Mucosa of stomach (tissue), 1 donor: ENCODE data around the gene LRP1.

Experiments
- H3K27me3 ChIP-seq: one replicate; pipeline ENCODE4 v1.7.0; 2013; ENCODE audit warnings: mild to moderate bottlenecking, low read length; ENCODE audit not compliant: control insufficient read depth, insufficient read depth
- H3K36me3 ChIP-seq: one replicate; pipeline ENCODE4 v1.7.0; 2013; ENCODE audit warnings: low read length; ENCODE audit not compliant: control insufficient read depth, insufficient read depth
- H3K4me1 ChIP-seq: one replicate; pipeline ENCODE4 v1.7.0; 2013; ENCODE audit warnings: mild to moderate bottlenecking, low read length; ENCODE audit not compliant: control insufficient read depth, insufficient read depth
- H3K4me3 ChIP-seq: one replicate; pipeline ENCODE4 v1.7.0; 2013; ENCODE audit warnings: low read length
- H3K9ac ChIP-seq: one replicate; pipeline ENCODE4 v1.7.0; 2013; ENCODE audit warnings: mild to moderate bottlenecking, low read length, moderate library complexity
- H3K9me3 ChIP-seq: one replicate; pipeline ENCODE4 v1.7.0; 2013; ENCODE audit warnings: mild to moderate bottlenecking, low read length, moderate library complexity; ENCODE audit not compliant: control insufficient read depth
- donor health status: Pancreatic carcinoma.

The LRP1 gene

GRCh38 chr12:57201219-57201618 is 72.9 kb downstream of the LRP1 start:
- Histone ChIP-seq H3K36me3 (peaks cover 21% of the 10 kb centered on the region), H3K4me3 (no peak overlapping the region), H3K27me3 (no peaks in the 10 kb centered on the region), H3K9ac (no peak overlapping the region), H3K9me3 (no peaks in the 10 kb centered on the region), H3K4me1 (no peaks in the 10 kb centered on the region)

DNA sequence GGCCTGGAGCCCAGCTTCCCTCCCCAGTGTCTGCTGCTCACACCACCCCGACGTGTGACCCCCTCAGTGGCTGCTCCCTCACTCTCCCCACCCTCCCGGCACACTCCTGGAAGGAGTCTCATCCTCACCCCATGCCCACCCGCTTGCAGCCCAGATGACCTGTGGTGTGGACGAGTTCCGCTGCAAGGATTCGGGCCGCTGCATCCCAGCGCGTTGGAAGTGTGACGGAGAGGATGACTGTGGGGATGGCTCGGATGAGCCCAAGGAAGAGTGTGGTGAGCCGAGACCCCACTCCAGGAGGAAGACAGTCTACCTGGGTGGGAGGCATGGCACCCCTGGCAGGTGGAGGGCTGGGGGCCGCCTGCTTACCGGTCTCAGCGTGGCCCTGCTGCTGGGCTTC is 73.3 kb downstream of the LRP1 start:
- Histone ChIP-seq H3K9ac (no peak overlapping the region), H3K27me3 (no peaks in the 10 kb centered on the region), H3K36me3 (peaks cover 22% of the 10 kb centered on the region), H3K4me1 (no peaks in the 10 kb centered on the region), H3K4me3 (no peak overlapping the region), H3K9me3 (no peaks in the 10 kb centered on the region)

DNA sequence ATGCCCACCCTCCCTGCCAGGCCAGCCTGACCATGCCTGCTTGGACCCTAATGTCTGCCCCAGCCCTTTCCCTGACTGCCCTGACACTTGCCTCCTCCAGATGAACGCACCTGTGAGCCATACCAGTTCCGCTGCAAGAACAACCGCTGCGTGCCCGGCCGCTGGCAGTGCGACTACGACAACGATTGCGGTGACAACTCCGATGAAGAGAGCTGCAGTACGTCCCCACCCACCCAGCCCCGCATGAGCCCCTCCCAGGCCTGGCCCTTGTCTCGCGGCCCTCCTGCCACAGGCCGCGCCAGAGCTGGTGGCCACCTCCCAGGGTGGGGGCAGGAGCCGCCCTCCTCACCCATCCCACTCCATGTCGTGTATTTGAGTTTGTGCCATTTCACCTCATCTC is 74.0 kb downstream of the LRP1 start:
- Histone ChIP-seq H3K27me3 (no peaks in the 10 kb centered on the region), H3K36me3 (peaks cover 22% of the 10 kb centered on the region), H3K9ac (no peak overlapping the region), H3K4me3 (no peak overlapping the region), H3K9me3 (no peaks in the 10 kb centered on the region), H3K4me1 (no peaks in the 10 kb centered on the region)

- no peaks in the 10 kb centered on the region for H3K4me1 ChIP-seq
- H3K36me3 ChIP-seq: peaks cover 19% of the 10 kb centered on the region
These were observed 74.9 kb downstream of the LRP1 start for GRCh38 chr12:57203201-57203600.

DNA sequence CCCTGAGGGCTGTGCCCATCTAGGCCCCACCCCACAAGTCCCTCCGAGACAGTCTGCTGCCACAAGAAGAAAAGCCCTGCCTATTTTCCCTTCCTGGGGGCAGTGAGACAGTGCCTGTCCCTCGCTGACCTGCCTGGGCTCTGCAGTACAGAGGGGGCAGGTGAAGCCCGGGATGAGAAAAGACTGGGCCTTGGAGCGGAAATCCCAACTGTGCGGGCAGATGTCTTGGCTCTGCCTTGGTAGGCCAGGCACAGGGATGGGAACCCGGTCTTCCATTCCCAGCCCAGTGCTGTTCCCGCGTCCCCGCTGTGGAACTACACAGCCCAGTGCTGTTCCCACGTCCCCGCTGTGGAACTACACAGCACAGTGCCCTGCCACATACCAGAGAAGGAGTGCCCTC is 75.5 kb downstream of the LRP1 start:
- Histone ChIP-seq H3K4me1 (no peaks in the 10 kb centered on the region), H3K4me3 (no peak overlapping the region), H3K9me3 (no peaks in the 10 kb centered on the region), H3K9ac (no peak overlapping the region), H3K27me3 (no peaks in the 10 kb centered on the region), H3K36me3 (peaks cover 13% of the 10 kb centered on the region)

More at GRCh38 chr12:57203201-57203600, 74.9 kb downstream of the LRP1 start:
- Histone ChIP-seq H3K9ac (no peak overlapping the region), H3K9me3 (no peaks in the 10 kb centered on the region), H3K4me3 (no peak overlapping the region), H3K27me3 (no peaks in the 10 kb centered on the region)

DNA sequence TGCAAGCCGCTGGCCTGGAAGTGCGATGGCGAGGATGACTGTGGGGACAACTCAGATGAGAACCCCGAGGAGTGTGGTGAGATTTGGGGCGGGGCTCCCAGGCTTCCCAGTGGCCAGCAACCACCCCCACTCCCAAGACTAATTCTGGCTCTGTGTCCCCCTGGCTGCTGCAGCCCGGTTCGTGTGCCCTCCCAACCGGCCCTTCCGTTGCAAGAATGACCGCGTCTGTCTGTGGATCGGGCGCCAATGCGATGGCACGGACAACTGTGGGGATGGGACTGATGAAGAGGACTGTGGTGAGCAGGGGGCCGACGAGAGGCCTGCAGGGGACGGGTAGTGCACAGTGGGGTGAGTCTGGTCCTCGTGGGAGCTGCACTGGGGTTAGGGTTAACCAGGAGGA is 76.2 kb downstream of the LRP1 start:
- Histone ChIP-seq H3K4me3 (no peak overlapping the region), H3K4me1 (no peaks in the 10 kb centered on the region), H3K36me3 (peaks cover 11% of the 10 kb centered on the region), H3K9me3 (no peaks in the 10 kb centered on the region), H3K9ac (no peak overlapping the region), H3K27me3 (no peaks in the 10 kb centered on the region)

- H3K9me3 ChIP-seq: no peaks in the 10 kb centered on the region
These were observed 76.9 kb downstream of the LRP1 start for GRCh38 chr12:57205186-57205585.

DNA sequence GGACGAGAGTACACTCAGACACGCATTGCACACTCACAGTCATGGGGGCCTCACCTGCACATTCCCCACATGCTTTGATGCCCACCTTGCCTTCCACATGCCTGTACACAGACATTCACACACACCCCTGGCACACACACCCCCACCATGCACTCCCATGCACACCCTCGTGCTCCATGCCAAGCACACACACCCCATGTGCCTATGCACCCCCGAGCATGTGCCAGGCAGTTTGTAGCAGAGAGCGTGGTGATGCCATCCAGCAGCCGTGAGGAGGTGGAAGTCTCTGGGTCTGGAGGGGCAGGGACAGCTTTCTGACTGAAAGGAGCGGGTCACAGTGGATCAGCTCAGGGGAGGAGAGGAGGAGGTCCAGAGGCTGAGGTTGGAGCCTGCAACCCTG is 77.6 kb downstream of the LRP1 start:
- Histone ChIP-seq H3K27me3 (no peaks in the 10 kb centered on the region), H3K36me3 (peaks cover 11% of the 10 kb centered on the region), H3K9me3 (no peaks in the 10 kb centered on the region), H3K4me3 (no peak overlapping the region), H3K9ac (no peak overlapping the region), H3K4me1 (no peaks in the 10 kb centered on the region)

More at GRCh38 chr12:57205186-57205585, 76.9 kb downstream of the LRP1 start:
- Histone ChIP-seq H3K4me1 (no peaks in the 10 kb centered on the region), H3K27me3 (no peaks in the 10 kb centered on the region), H3K9ac (no peak overlapping the region), H3K4me3 (no peak overlapping the region), H3K36me3 (peaks cover 11% of the 10 kb centered on the region)

DNA sequence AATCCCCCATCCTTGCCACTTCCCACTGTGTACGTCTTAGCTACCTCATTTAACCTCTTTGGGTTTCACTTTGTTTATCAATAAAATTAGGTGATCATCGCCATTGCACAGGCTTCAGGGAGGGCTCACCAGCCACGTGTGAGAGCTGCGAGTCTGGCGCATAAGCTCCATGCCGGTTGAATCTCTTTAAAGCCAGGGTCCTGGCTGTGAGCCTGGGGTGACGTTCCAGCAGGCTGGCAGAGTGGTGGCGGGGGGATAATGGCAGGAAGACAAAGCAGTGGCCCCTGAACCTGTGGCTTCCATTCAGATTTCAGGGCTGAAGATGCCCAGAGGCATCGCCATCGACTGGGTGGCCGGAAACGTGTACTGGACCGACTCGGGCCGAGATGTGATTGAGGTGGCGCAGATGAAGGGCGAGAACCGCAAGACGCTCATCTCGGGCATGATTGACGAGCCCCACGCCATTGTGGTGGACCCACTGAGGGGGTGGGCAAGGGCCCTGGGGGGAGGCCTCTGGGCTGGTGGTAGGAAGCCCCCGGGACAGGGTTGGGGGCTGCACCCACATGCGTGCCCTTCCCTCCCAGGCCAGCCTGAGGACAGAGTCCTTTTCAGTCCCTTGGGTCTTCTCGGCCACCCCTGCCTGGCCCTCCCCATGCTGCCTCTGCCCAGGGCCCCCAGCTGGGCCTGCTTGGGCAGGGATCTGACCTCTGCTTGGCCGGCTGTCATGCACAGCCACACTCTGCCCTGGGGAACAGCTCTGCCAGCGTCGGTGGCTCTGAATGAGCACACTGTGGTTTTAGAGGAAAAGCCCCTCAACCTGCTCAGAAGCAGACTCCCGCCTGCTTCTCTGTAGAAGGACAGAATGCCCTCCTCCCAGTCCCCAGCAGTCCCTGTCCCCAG is 79.7 kb downstream of the LRP1 start:
- Histone ChIP-seq H3K36me3 (peaks cover 11% of the 10 kb centered on the region), H3K4me3 (no peak overlapping the region)

GRCh38 chr12:57208631-57209282 is 80.5 kb downstream of the LRP1 start:
- no peak overlapping the region for H3K9ac ChIP-seq
- H3K4me1 ChIP-seq: peaks cover 8% of the 10 kb centered on the region
- H3K36me3 ChIP-seq: peaks cover 11% of the 10 kb centered on the region

More for the DNA sequence above, 79.7 kb downstream of the LRP1 start:
- H3K9ac ChIP-seq: no peak overlapping the region
- peaks cover 3% of the 10 kb centered on the region for H3K4me1 ChIP-seq
- no peaks in the 10 kb centered on the region for H3K27me3 ChIP-seq
- H3K9me3 ChIP-seq: no peaks in the 10 kb centered on the region

DNA sequence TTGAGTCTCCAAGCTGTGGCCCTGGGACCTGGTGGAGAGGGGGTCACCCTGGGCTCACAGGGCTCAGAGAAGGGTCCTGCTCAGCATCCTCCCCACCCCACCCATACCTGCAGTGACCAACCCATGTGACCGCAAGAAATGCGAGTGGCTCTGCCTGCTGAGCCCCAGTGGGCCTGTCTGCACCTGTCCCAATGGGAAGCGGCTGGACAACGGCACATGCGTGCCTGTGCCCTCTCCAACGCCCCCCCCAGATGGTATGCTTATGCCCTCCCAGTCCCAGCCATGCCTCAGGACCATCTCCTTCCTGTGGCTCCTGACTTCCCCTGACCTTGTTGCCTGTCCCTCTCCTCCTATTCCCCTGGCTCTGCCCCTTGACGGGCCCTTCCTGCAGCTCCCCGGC is 81.6 kb downstream of the LRP1 start:
- Histone ChIP-seq H3K4me1 (peaks cover 12% of the 10 kb centered on the region), H3K9ac (no peak overlapping the region), H3K4me3 (no peak overlapping the region), H3K27me3 (peaks cover 14% of the 10 kb centered on the region), H3K9me3 (no peaks in the 10 kb centered on the region), H3K36me3 (peaks cover 11% of the 10 kb centered on the region)

More at GRCh38 chr12:57208631-57209282, 80.5 kb downstream of the LRP1 start:
- no peaks in the 10 kb centered on the region for H3K9me3 ChIP-seq
- H3K4me3 ChIP-seq: no peak overlapping the region
- peaks cover 2% of the 10 kb centered on the region for H3K27me3 ChIP-seq

DNA sequence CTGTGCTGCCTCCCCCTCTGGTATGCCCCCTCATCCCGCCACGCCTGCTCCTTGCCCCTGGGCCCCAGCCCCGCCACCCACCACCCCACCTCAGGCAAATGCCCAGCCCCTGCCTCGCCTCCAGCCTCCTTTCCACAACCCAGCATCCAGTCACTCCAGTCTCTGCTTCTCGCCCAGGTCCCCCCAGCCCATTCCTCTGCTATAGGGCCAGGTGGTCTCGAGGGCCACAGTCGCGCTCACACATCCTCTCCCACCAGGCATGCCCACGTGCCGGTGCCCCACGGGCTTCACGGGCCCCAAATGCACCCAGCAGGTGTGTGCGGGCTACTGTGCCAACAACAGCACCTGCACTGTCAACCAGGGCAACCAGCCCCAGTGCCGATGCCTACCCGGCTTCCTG is 82.2 kb downstream of the LRP1 start:
- H3K4me1 ChIP-seq: peaks cover 13% of the 10 kb centered on the region
- peaks cover 11% of the 10 kb centered on the region for H3K36me3 ChIP-seq
- H3K27me3 ChIP-seq: peaks cover 19% of the 10 kb centered on the region
- H3K9ac ChIP-seq: no peak overlapping the region
- H3K9me3 ChIP-seq: no peaks in the 10 kb centered on the region
- H3K4me3 ChIP-seq: no peak overlapping the region
